GM06990 (cell line): ENCODE data around the gene TNFSF18.

ENCODE experiments used
- DNase-seq: peaks from one replicate; pipeline ENCODE4 v3.0.0-alpha.2; 2011; ENCODE audit not compliant: insufficient read length; ENCODE audit errors: extremely low read depth
- H3K27me3 ChIP-seq: replicated peaks from 2 replicates; pipeline ENCODE4 v1.6.0; 2011; ENCODE audit warnings: low read length; ENCODE audit not compliant: control insufficient read depth, insufficient read depth
- H3K36me3 ChIP-seq: 2 replicates; pipeline ENCODE4 v1.5.1; 2011; ENCODE audit warnings: low read length; ENCODE audit not compliant: control insufficient read depth, insufficient read depth
- H3K4me3 ChIP-seq: replicated peaks from 2 replicates; pipeline ENCODE4 v1.5.1; 2011; ENCODE audit warnings: low read depth, mild to moderate bottlenecking, control low read depth, low read length
- TF ChIP-seq, protein P1 (sequence below): IDR thresholded peaks from 2 replicates; pipeline ENCODE4 v1.5.1; 2011; ENCODE audit warnings: low read length, control low read depth, mild to moderate bottlenecking, inconsistent platforms; ENCODE audit not compliant: insufficient read depth, poor library complexity, severe bottlenecking

Gene TNFSF18, protein sequence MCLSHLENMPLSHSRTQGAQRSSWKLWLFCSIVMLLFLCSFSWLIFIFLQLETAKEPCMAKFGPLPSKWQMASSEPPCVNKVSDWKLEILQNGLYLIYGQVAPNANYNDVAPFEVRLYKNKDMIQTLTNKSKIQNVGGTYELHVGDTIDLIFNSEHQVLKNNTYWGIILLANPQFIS

DNA sequence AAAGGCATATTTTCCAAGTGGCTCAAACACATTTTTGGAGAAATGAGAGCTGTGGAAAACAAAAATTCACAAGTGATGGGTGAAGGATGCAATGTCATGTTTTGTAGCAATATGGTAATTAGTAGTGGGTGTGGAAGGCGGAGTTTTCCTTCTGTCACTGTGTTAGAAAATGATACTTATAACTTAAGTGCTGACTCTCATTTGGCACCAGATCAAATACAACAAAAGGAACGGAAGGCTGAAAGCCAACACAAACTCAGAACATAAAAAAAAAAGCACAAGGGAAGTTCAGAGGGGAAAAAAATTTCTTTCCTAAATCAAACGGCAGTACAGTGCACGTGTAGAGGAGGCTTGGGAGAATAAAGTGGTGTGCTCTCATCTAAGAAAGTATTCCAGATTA, at the start of gene TNFSF18:
Gene TNFSF18 (minus strand): TSS at position 77 of the 400 bp plus-strand sequence. CDS start 45 bp downstream, at position 32.
- no peaks in the 10 kb centered on the region for H3K27me3 ChIP-seq
- no peaks in the 10 kb centered on the region for H3K36me3 ChIP-seq
- no peak within 1 kb of the TSS for H3K4me3 ChIP-seq
- no peak for DNase-seq
- TF ChIP-seq, protein P1, sequence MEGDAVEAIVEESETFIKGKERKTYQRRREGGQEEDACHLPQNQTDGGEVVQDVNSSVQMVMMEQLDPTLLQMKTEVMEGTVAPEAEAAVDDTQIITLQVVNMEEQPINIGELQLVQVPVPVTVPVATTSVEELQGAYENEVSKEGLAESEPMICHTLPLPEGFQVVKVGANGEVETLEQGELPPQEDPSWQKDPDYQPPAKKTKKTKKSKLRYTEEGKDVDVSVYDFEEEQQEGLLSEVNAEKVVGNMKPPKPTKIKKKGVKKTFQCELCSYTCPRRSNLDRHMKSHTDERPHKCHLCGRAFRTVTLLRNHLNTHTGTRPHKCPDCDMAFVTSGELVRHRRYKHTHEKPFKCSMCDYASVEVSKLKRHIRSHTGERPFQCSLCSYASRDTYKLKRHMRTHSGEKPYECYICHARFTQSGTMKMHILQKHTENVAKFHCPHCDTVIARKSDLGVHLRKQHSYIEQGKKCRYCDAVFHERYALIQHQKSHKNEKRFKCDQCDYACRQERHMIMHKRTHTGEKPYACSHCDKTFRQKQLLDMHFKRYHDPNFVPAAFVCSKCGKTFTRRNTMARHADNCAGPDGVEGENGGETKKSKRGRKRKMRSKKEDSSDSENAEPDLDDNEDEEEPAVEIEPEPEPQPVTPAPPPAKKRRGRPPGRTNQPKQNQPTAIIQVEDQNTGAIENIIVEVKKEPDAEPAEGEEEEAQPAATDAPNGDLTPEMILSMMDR: no peak

DNA sequence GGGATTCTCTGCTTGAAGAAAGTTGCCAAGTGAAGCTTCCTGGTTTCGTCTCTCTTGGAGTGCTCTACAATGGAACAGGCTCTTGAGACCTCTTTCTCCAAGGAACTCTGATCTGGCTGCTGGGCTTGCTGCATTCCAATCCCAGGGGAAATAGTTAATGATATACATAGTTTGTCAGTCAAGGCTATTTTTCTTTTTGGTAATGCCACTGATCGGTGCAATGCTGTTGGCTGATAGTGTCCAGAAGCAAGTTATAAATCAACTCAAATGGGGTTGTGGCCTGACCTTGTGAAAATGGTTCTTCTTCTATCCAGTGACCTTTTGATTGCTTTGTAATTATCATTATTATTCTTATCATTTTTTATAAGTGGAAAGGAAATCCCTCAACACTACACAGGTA, 48.4 kb upstream of the TNFSF18 start:
- H3K4me3 ChIP-seq: no peak overlapping the region
- DNase-seq: no peak
- H3K27me3 ChIP-seq: no peaks in the 10 kb centered on the region; the same call in 1 of the 2 replicates
- TF ChIP-seq, protein P1: no peak
- no peaks in the 10 kb centered on the region for H3K36me3 ChIP-seq

DNA sequence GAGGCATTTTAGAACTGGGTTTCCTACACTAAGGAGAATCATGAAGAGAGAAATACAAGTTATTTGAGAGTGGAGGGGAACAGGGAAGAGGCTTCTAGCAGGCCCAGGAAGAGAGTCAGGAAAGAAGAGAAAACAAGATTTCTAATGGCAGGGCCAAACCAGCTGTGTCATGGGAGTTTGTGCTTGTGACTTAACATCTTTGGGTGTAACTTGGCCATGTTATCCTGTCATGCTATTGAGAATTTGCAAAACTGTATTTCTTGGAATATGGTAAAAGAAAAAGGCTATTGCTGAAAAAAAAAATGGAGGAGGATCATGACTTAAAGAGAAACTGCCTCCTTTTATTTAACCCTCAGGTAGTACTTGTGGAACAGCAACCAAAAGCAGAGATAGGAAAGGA, 47.4 kb upstream of the TNFSF18 start:
- Histone ChIP-seq H3K36me3 (no peaks in the 10 kb centered on the region), H3K4me3 (no peak overlapping the region), H3K27me3 (no peaks in the 10 kb centered on the region; the same call in 1 of the 2 replicates)
- DNase-seq: no peak
- TF ChIP-seq, protein P1: no peak

DNA sequence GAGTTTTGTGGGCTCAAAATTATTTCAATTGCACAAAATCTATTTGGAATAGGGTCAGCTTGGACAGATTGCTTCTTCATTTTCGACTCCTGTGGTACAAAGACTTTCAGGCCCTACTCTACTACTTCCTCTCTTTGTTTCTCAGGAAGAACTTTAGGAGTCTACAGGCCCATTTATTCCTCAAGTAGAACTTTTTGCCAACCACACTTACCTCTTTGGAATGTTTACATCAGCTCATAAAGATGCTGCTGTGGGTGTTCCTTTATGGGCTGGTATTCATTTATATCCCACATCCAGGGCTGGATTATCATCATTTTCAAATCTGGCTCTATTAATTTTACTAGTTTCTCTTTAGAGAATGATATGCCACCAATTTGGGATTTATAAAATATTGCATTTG, 46.3 kb upstream of the TNFSF18 start:
- DNase-seq: no peak
- no peaks in the 10 kb centered on the region; the same call in none of the 2 replicates for H3K27me3 ChIP-seq
- TF ChIP-seq, protein P1: no peak
- no peak overlapping the region for H3K4me3 ChIP-seq
- no peaks in the 10 kb centered on the region for H3K36me3 ChIP-seq

DNA sequence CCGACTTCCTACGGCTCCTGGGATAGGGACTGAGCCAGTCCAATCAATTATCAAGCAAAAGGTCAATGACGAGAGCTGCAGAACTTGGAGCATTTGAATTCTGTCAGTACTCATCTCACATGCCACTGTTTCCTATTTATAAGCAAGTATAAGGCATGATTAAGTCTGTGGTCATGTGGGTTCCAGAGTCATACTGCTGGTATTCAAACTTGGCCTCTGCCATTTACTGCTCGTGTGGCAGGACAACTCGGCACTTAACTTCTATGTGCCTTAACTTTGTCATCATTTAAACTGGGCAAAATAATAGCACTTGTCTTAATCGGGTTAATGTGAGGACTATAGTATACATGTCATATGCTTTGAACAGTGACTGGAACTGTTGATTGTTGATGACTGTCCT, 44.9 kb upstream of the TNFSF18 start:
- H3K4me3 ChIP-seq: no peak overlapping the region
- no peaks in the 10 kb centered on the region for H3K36me3 ChIP-seq
- no peak for DNase-seq
- no peaks in the 10 kb centered on the region; the same call in none of the 2 replicates for H3K27me3 ChIP-seq
- TF ChIP-seq, protein P1: no peak

DNA sequence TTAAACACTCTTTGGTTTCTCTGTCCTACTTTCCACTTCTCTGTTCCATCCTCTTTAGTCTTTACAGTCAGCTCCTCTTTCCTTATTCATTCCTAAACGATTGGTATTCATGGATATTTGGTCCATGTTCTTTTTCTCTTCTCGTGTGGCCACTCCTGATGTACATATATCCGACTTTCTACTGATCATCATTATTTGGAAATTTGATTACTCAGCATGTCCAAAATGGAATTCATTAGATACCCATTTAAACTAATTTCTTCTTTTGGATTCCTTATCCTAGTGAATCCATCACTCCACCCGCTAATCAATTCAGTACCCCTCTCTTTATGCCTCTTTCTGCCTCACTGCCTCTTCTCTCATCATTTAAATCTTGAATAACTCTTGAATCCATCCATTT, 43.8 kb upstream of the TNFSF18 start:
- H3K4me3 ChIP-seq: no peak overlapping the region
- no peaks in the 10 kb centered on the region for H3K36me3 ChIP-seq
- TF ChIP-seq, protein P1: no peak
- DNase-seq: no peak
- H3K27me3 ChIP-seq: no peaks in the 10 kb centered on the region; the same call in none of the 2 replicates
